GM12878 (cell line): ENCODE results near the gene ISLR. TPM values are rescaled to one million over a fixed set of nuclear protein-coding genes. Genes with fewer than 3 reads are reported as not detected.

Experiments used
- ATAC-seq: fragments of 200-7000 bp; cut with Tn5 transposase; 3 replicates; pipeline ENCODE4 v1.9.1; 2020; ENCODE audit warnings: mild to moderate bottlenecking, moderate library complexity
- BruUV-seq: library from RNA; stranded (reverse); fragments of 400-500 nt; replicated peaks from 2 replicates; lab custom pipeline; 2021; lab: Mats Ljungman, UMichigan
- CTCF ChIA-PET: fragments of 300-600 bp; sonication (Branson Sonifier 250); formaldehyde crosslinking; extraction: SDS; loops from one replicate; lab custom pipeline; 2021; ENCODE audit warnings: inconsistent platforms; lab: Yijun Ruan, JAX
- POLR2A ChIA-PET: fragments of 350-600 bp; formaldehyde crosslinking; extraction: SDS; loops from one replicate; lab custom pipeline; 2021; ENCODE audit warnings: inconsistent platforms; lab: Charles Lee
- RAD21 ChIA-PET: fragments of 300-600 bp; sonication (Branson Sonifier 250); formaldehyde crosslinking; loops from one replicate; lab custom pipeline; 2023; ENCODE audit warnings: antibody characterized with exemption; ENCODE audit not compliant: unreplicated experiment; lab: Charles Lee
- SMC1A ChIA-PET: fragments of 300-600 bp; sonication (Branson Sonifier 250); formaldehyde crosslinking; loops from one replicate; lab custom pipeline; 2023; ENCODE audit not compliant: unreplicated experiment, uncharacterized antibody; lab: Charles Lee
- DNase-seq: peaks from one replicate; pipeline ENCODE4 v3.0.0-alpha.2; 2011; ENCODE audit warnings: low read depth, low spot score
- FAIRE-seq: peaks from 3 replicates; lab custom pipeline; 2011; peaks lifted over from hg19 to GRCh38; lab: Jason Lieb, UNC
- H2AFZ ChIP-seq: 2 replicates; pipeline ENCODE4 v1.6.0; 2011; ENCODE audit warnings: low read depth, low read length, control low read depth; ENCODE audit not compliant: control insufficient read depth
- H3K27ac ChIP-seq: 2 replicates; pipeline ENCODE4 v1.5.1; 2011; ENCODE audit warnings: control low read depth; ENCODE audit not compliant: control insufficient read depth, insufficient read depth
- H3K27me3 ChIP-seq, 2 experiments: replicated peaks in 1 of 2; 2 replicates each; pipeline versions ENCODE4 v1.6.0 to v1.6.1; 2011; ENCODE audit warnings: low read length in 1 of 2; ENCODE audit not compliant: control insufficient read depth in 2 of 2, insufficient read depth in 2 of 2
- H3K36me3 ChIP-seq, 2 experiments: 2 replicates each; pipeline ENCODE4 v1.5.1; 2011; ENCODE audit warnings: low read length in 1 of 2; ENCODE audit not compliant: control insufficient read depth in 2 of 2, insufficient read depth in 2 of 2
- H3K4me1 ChIP-seq: 2 replicates; pipeline ENCODE4 v1.6.1; 2011; ENCODE audit warnings: mild to moderate bottlenecking, low read length, moderate library complexity, mixed read lengths; ENCODE audit not compliant: control insufficient read depth, insufficient read depth
- H3K4me2 ChIP-seq: 2 replicates; pipeline ENCODE4 v1.6.0; 2011; ENCODE audit warnings: control low read depth; ENCODE audit not compliant: control insufficient read depth, insufficient read depth
- H3K4me3 ChIP-seq: fragments of 200-600 bp; sonication (generic); 2 replicates; pipeline ENCODE4 v1.5.1; 2016
- H3K79me2 ChIP-seq: 2 replicates; pipeline ENCODE4 v1.6.0; 2011; ENCODE audit warnings: low read length; ENCODE audit not compliant: control insufficient read depth, insufficient read depth
- H3K9ac ChIP-seq: 2 replicates; pipeline ENCODE4 v1.8.0; 2011; ENCODE audit warnings: low read length, control low read depth, mixed read lengths; ENCODE audit not compliant: control insufficient read depth, insufficient read depth
- H3K9me3 ChIP-seq: replicated peaks from 3 replicates; pipeline ENCODE4 v1.5.1; 2011; ENCODE audit warnings: mild to moderate bottlenecking, low read length; ENCODE audit not compliant: control insufficient read depth, insufficient read depth
- H4K20me1 ChIP-seq: 2 replicates; pipeline ENCODE4 v1.6.0; 2011; ENCODE audit not compliant: control insufficient read depth, insufficient read depth
- BMI1 ChIP-seq: fragments of 450-650 bp; IDR thresholded peaks from 2 replicates; pipeline ENCODE4 v1.6.1; 2016; ENCODE audit warnings: mild to moderate bottlenecking, moderate library complexity, borderline replicate concordance
- CHD4 ChIP-seq: fragments of 200-600 bp; sonication (generic); IDR thresholded peaks from 2 replicates; pipeline ENCODE4 v1.6.1; 2016; ENCODE audit warnings: mild to moderate bottlenecking
- CREB1 ChIP-seq: IDR thresholded peaks from 2 replicates; pipeline ENCODE4 v1.6.1; 2012; ENCODE audit warnings: low read depth, mild to moderate bottlenecking, inconsistent platforms
- E2F4 ChIP-seq: IDR thresholded peaks from 2 replicates; pipeline ENCODE4 v1.6.1; 2012; ENCODE audit warnings: low read depth, low read length, improper control_type of control experiment
- FOXK2 ChIP-seq: fragments of 450-650 bp; IDR thresholded peaks from 2 replicates; pipeline ENCODE4 v1.6.1; 2017; ENCODE audit warnings: mild to moderate bottlenecking, moderate library complexity
- HDGF ChIP-seq: fragments of 450-650 bp; IDR thresholded peaks from 2 replicates; pipeline ENCODE4 v1.6.1; 2016; ENCODE audit warnings: antibody characterized with exemption
- IRF5 ChIP-seq: fragments of 450-650 bp; IDR thresholded peaks from 2 replicates; pipeline ENCODE4 v1.6.1; 2017; ENCODE audit warnings: borderline replicate concordance
- KLF5 ChIP-seq: fragments of 450-650 bp; IDR thresholded peaks from 2 replicates; pipeline ENCODE4 v1.6.1; 2014; ENCODE audit warnings: mild to moderate bottlenecking; ENCODE audit not compliant: partially characterized antibody
- MAX ChIP-seq: IDR thresholded peaks from 2 replicates; pipeline ENCODE4 v1.6.1; 2012; ENCODE audit warnings: low read depth, low read length, improper control_type of control experiment
- POLR2AphosphoS2 ChIP-seq: IDR thresholded peaks from 2 replicates; pipeline ENCODE4 v1.6.1; 2011; ENCODE audit warnings: low read depth, mild to moderate bottlenecking, low read length, improper control_type of control experiment, moderate library complexity
- RB1 ChIP-seq: fragments of 450-650 bp; formaldehyde crosslinking; IDR thresholded peaks from 2 replicates; pipeline ENCODE4 v1.6.1; 2017; ENCODE audit warnings: mild to moderate bottlenecking, borderline replicate concordance
- SMAD1 ChIP-seq: fragments of 450-650 bp; IDR thresholded peaks from 2 replicates; pipeline ENCODE4 v1.6.1; 2018; ENCODE audit warnings: mild to moderate bottlenecking, low read depth; ENCODE audit not compliant: partially characterized antibody
- SMARCA5 ChIP-seq: fragments of 450-650 bp; IDR thresholded peaks from 2 replicates; pipeline ENCODE4 v1.6.1; 2017; ENCODE audit warnings: mild to moderate bottlenecking
- SP1 ChIP-seq: IDR thresholded peaks from one replicate; pipeline ENCODE4 v1.6.1; 2011; ENCODE audit warnings: low read depth, low read length
- SRF ChIP-seq, 2 experiments: IDR thresholded peaks; 2 replicates each; pipeline ENCODE4 v1.6.1; 2011; ENCODE audit warnings: low read depth in 2 of 2, low read length in 2 of 2, mild to moderate bottlenecking in 1 of 2, moderate library complexity in 1 of 2
- ZNF384 ChIP-seq: IDR thresholded peaks from 2 replicates; pipeline ENCODE4 v1.6.1; 2012; ENCODE audit warnings: low read depth, mild to moderate bottlenecking, low read length, improper control_type of control experiment, borderline replicate concordance
- ZZZ3 ChIP-seq: IDR thresholded peaks from 2 replicates; pipeline ENCODE4 v1.6.1; 2011; ENCODE audit warnings: low read depth; ENCODE audit not compliant: control insufficient read depth, insufficient read length
- WGBS: methylation state at CpG from one replicate; pipeline ENCODE4 v1.1.6; 2016; ENCODE audit warnings: low lambda C conversion rate; ENCODE audit not compliant: insufficient replicate concordance, insufficient coverage; ENCODE audit errors: missing lambda C conversion rate; 5-methylcytosine and 5-hydroxymethylcytosine counted together
- in situ Hi-C: fragments of 300-500 bp; cut with MboI; formaldehyde crosslinking; loops from 9 replicates; pipeline ENCODE4 v1.14.3; 2018; ENCODE audit warnings: mixed read lengths
- intact Hi-C: fragments of 100-400 bp; cut with micrococcal nuclease; formaldehyde crosslinking; loops from one replicate; pipeline ENCODE4 v1.14.2; 2022; ENCODE audit not compliant: unreplicated experiment
- polyA plus RNA-seq, 11 experiments: library from polyadenylated mRNA; depleted of rRNA in 4 of 11; unstranded in 6 of 11; stranded (reverse) in 5 of 11; fragments of >200 nt; fragmentation: Nextera tagmentation in 4 of 11; fragmentation: Illumina TruSeq in 1 of 11; extraction: Ambion mirVana in 4 of 11; extraction: Trizol in 1 of 11; gene quantifications; 1 replicate in 1 of 11; 2 replicates in 10 of 11; pipeline versions ENCODE4 v1.2.1 to v1.2.3, GENCODE V29; 2011 to 2016; ENCODE audit warnings: inconsistent platforms in 2 of 11, missing spikeins in 2 of 11, low read depth in 1 of 11
- total RNA-seq, 4 experiments: library from RNA; depleted of rRNA in 3 of 4; stranded (reverse); fragments of >200 nt in 3 of 4; fragmentation: Illumina TruSeq in 1 of 4; extraction: Trizol in 1 of 4; gene quantifications; 2 replicates each; pipeline versions ENCODE4 v1.2.1 to v1.2.3, GENCODE V29; 2013 to 2021

Gene ISLR
- total and polyA plus RNA-seq, 10 of the 15 experiments (the other 5 are each of a cell fraction or from before 2014, with no cell fraction given) = 0.03 to 1.8 (median 0.54) TPM

- TF ChIP-seq KLF5 = no peak
- TF ChIP-seq CREB1 = no peak
- no peak for TF ChIP-seq SMAD1
- no peak for TF ChIP-seq ZZZ3
- no peak for TF ChIP-seq SP1
- FAIRE-seq (no peak), DNase-seq (no peak), ATAC-seq (no peak)
- in situ Hi-C loops (no loop called here), intact Hi-C loops (no loop called here)
- ChIA-PET RAD21 (no interaction called here), SMC1A (no interaction called here), POLR2A (no interaction called here), CTCF (no interaction called here)
- no peaks in the 10 kb centered on the region for H4K20me1 ChIP-seq
- 93% methylated on average over 14 of the region's 14 CpGs for WGBS
- H3K4me1 ChIP-seq = peaks cover 13% of the 10 kb centered on the region
- no peak overlapping the region for H2AFZ ChIP-seq
- H3K9ac ChIP-seq = no peak overlapping the region
- H3K27ac ChIP-seq = no peak overlapping the region
- H3K4me3 ChIP-seq = no peak overlapping the region
- no TSS peak for BruUV-seq
- no peaks in the 10 kb centered on the region for H3K79me2 ChIP-seq
- H3K9me3 ChIP-seq = no peaks in the 10 kb centered on the region
- no peaks in the 10 kb centered on the region for H3K27me3 ChIP-seq
- no peaks in the 10 kb centered on the region for H3K36me3 ChIP-seq
- H3K4me2 ChIP-seq = no peak overlapping the region
Observed at GRCh38 chr15:74174958-74175253, 1.4 kb downstream of the ISLR start.

GRCh38 chr15:74175271-74176191 is 2.0 kb downstream of the ISLR start:
- FAIRE-seq = no peak
- in situ Hi-C loops = no loop called here
- intact Hi-C loops = no loop called here
- TF ChIP-seq SMARCA5 (no peak), E2F4 (no peak), RB1 (no peak), BMI1 (no peak), MAX (no peak), IRF5 (no peak), SRF (IDR thresholded peaks at IDR 0.05; ENCODE audit: low read depth in 2 of 2, low read length in 2 of 2) (no peak), POLR2AphosphoS2 (no peak), FOXK2 (no peak), CHD4 (no peak), HDGF (no peak), ZNF384 (no peak)

More at GRCh38 chr15:74175271-74176191, 2.0 kb downstream of the ISLR start:
- no peak overlapping the region for H3K4me2 ChIP-seq
- H3K27me3 ChIP-seq = no peaks in the 10 kb centered on the region
- 71% methylated on average over 45 of the region's 45 CpGs for WGBS
- ChIA-PET RAD21 (no interaction called here), CTCF (no interaction called here), POLR2A (no interaction called here), SMC1A (no interaction called here)
- H3K9ac ChIP-seq = no peak overlapping the region
- H3K4me3 ChIP-seq = no peak overlapping the region
- no peaks in the 10 kb centered on the region for H3K36me3 ChIP-seq
- H3K4me1 ChIP-seq = peaks cover 19% of the 10 kb centered on the region
- no peaks in the 10 kb centered on the region for H3K79me2 ChIP-seq
- BruUV-seq = no TSS peak
- no peak overlapping the region for H2AFZ ChIP-seq
- no peak overlapping the region for H3K27ac ChIP-seq
- no peaks in the 10 kb centered on the region for H4K20me1 ChIP-seq
- DNase-seq (no peak), ATAC-seq (no peak)
- no peaks in the 10 kb centered on the region for H3K9me3 ChIP-seq
